Occipital lobe (tissue), 2 donors: ENCODE measurements around the gene LRP2. TPM values are rescaled to one million over a fixed set of nuclear protein-coding genes. Genes with fewer than 3 reads are reported as not detected.
"Not testable (repeated sequence)": the region's sequence is repeated elsewhere in the genome, so short reads cannot be mapped to it uniquely, and the experiment has no call there.

Source experiments
- DNase-seq: peaks from one replicate; lab custom pipeline; 2025; lab: John Stamatoyannopoulos, UW
- total RNA-seq: library from RNA; depleted of rRNA; stranded (reverse); fragments of >200 nt; gene quantifications from one replicate; pipeline ENCODE4 v1.2.3, GENCODE V29; 2014

Gene LRP2
- total RNA-seq, 1 donor from 2014 or later = 0.16 TPM

- no peak for DNase-seq
Observed at GRCh38 chr2:169348321-169349024, 13.9 kb downstream of the LRP2 start.

- no peak for DNase-seq
Observed at GRCh38 chr2:169345486-169346437, 16.6 kb downstream of the LRP2 start.

GRCh38 chr2:169344736-169345485, 17.4 kb downstream of the LRP2 start:
- no peak for DNase-seq

GRCh38 chr2:169343202-169343601, 19.1 kb downstream of the LRP2 start:
- no peak for DNase-seq

GRCh38 chr2:169339657-169340056, 22.7 kb downstream of the LRP2 start:
- no peak for DNase-seq

- no peak for DNase-seq
Observed at GRCh38 chr2:169336695-169337094, 25.6 kb downstream of the LRP2 start.

- no peak for DNase-seq
Observed at GRCh38 chr2:169330555-169331198, 31.7 kb downstream of the LRP2 start.

GRCh38 chr2:169329688-169330554, 32.4 kb downstream of the LRP2 start:
- DNase-seq = no peak

GRCh38 chr2:169328785-169329184, 33.5 kb downstream of the LRP2 start:
- DNase-seq = no peak

- DNase-seq = not testable (repeated sequence)
Observed at GRCh38 chr2:169327837-169328236, 34.5 kb downstream of the LRP2 start.

GRCh38 chr2:169325886-169326285, 36.4 kb downstream of the LRP2 start:
- DNase-seq = not testable (repeated sequence)

- DNase-seq = no peak
Observed at GRCh38 chr2:169324581-169325260, 37.6 kb downstream of the LRP2 start.

- DNase-seq = no peak
Observed at GRCh38 chr2:169323841-169324240, 38.5 kb downstream of the LRP2 start.

GRCh38 chr2:169320561-169320960, 41.8 kb downstream of the LRP2 start:
- DNase-seq = no peak

GRCh38 chr2:169315357-169315756, 47.0 kb downstream of the LRP2 start:
- DNase-seq = no peak

- DNase-seq = not testable (repeated sequence)
Observed at GRCh38 chr2:169308349-169308748, 54.0 kb downstream of the LRP2 start.

- not testable (repeated sequence) for DNase-seq
Observed at GRCh38 chr2:169304689-169305088, 57.6 kb downstream of the LRP2 start.

- DNase-seq = no peak
Observed at GRCh38 chr2:169303579-169304305, 58.6 kb downstream of the LRP2 start.

GRCh38 chr2:169302364-169302763, 60.0 kb downstream of the LRP2 start:
- no peak for DNase-seq
